Stimulated activated CD8-positive, alpha-beta memory T cell treated with anti-CD3 and anti-CD28 coated beads, Interleukin-7, amount 100 ng/mL, for 4 hours (primary cell): Measurements from ENCODE around the gene PPP1R12B.
"Not testable (repeated sequence)": the region's sequence is repeated elsewhere in the genome, so short reads cannot be mapped to it uniquely, and the experiment has no call there.

Experiments used
- DNase-seq, 2 donors: peaks; one replicate each; pipeline ENCODE4 v3.0.0-alpha.2; 2020; ENCODE audit warnings: low read depth in 2 of 2

Gene PPP1R12B

GRCh38 chr1:202630541-202630940 lies 282.0 kb downstream of the PPP1R12B start:
- no peak for DNase-seq

GRCh38 chr1:202631076-202631923 lies 282.8 kb downstream of the PPP1R12B start:
- DNase-seq, result no peak

GRCh38 chr1:202632241-202632640 lies 283.7 kb downstream of the PPP1R12B start:
- no peak for DNase-seq

- not testable (repeated sequence) for DNase-seq
Measured at GRCh38 chr1:202636171-202636570, 287.7 kb downstream of the PPP1R12B start.

GRCh38 chr1:202637321-202638018 lies 289.0 kb downstream of the PPP1R12B start:
- not testable (repeated sequence) for DNase-seq

GRCh38 chr1:202638019-202638700 lies 289.7 kb downstream of the PPP1R12B start:
- no peak for DNase-seq

GRCh38 chr1:202638701-202639305 lies 290.3 kb downstream of the PPP1R12B start:
- DNase-seq, result not testable (repeated sequence)

- no peak for DNase-seq
Measured at GRCh38 chr1:202639500-202639899, 291.0 kb downstream of the PPP1R12B start.

GRCh38 chr1:202642212-202642611 lies 293.7 kb downstream of the PPP1R12B start:
- DNase-seq, result no peak
